H1 (cell line): ENCODE results near the gene MRPL22. TPM values are rescaled to one million over a fixed set of nuclear protein-coding genes. Genes with fewer than 3 reads are reported as not detected.
A peak's percentile ranks its signal among the peaks of the same experiment; 100 is the strongest.

ENCODE experiments used
- CHD7 ChIP-seq: fragments of 300-600 bp; sonication (generic); IDR thresholded peaks from 2 replicates; pipeline ENCODE4 v1.7.1; 2012; ENCODE audit warnings: low read length, moderate library complexity, mild to moderate bottlenecking, inconsistent platforms; ENCODE audit not compliant: insufficient replicate concordance
- CTCF ChIP-seq, 3 experiments: IDR thresholded peaks; 1 replicate in 2 of 3; 2 replicates in 1 of 3; pipeline versions ENCODE4 v1.5.1 to v1.6.1; 2011; ENCODE audit warnings: low read length in 3 of 3, mild to moderate bottlenecking in 3 of 3, inconsistent platforms in 2 of 3, low read depth in 1 of 3, moderate library complexity in 1 of 3; ENCODE audit not compliant: insufficient read depth in 1 of 3; ENCODE audit errors: control extremely low read depth in 1 of 3
- RAD21 ChIP-seq, 2 experiments: IDR thresholded peaks in 1 of 2; conservative IDR thresholded peaks in 1 of 2; 2 replicates each; pipeline ENCODE4 v1.6.1; 2011; ENCODE audit warnings: low read depth in 2 of 2, low read length in 2 of 2, improper control_type of control experiment in 1 of 2, inconsistent platforms in 1 of 2, mild to moderate bottlenecking in 1 of 2, moderate library complexity in 1 of 2
- SP4 ChIP-seq: IDR thresholded peaks from 2 replicates; pipeline ENCODE4 v1.6.1; 2012; ENCODE audit warnings: low read length, inconsistent platforms
- polyA plus RNA-seq, 7 experiments: library from polyadenylated mRNA; depleted of rRNA in 3 of 7; stranded (reverse) in 5 of 7; unstranded in 2 of 7; fragments of >200 nt in 5 of 7; fragments of 200-250 nt in 2 of 7; gene quantifications; 1 replicate in 5 of 7; 2 replicates in 1 of 7; 4 replicates in 1 of 7; pipeline versions ENCODE4 v1.2.1 to v1.2.3, GENCODE V29; 2011 to 2013; ENCODE audit warnings: missing spikeins in 2 of 7, mixed read lengths in 2 of 7
- total RNA-seq: library from RNA; stranded (reverse); fragmentation: NEBNext Ultra II Directional; extraction: Animal tissue kit (Norgen Biotek cat#: 25700); gene quantifications from 2 replicates; pipeline ENCODE4 v1.2.1, GENCODE V29; 2021

MRPL22 gene
- total and polyA plus RNA-seq, 2 of the 8 experiments (the other 6 are each of a cell fraction or from before 2014, with no cell fraction given): 46.8 to 65.6 TPM

GRCh38 chr5:154945695-154946301 lies 4.9 kb downstream of the MRPL22 start (continued):
- peak; percentile 32 for TF ChIP-seq CHD7
- TF ChIP-seq SP4: no peak
- peak in 2 of 3 experiments; percentile 22 to 38; a peak in 2 of 4 replicates for TF ChIP-seq CTCF (IDR thresholded peaks at IDR 0.05; ENCODE audit: control extremely low read depth in 1 of 3, insufficient read depth in 1 of 3, low read depth in 1 of 3, low read length in 3 of 3)
- peak in 1 of 2 experiments; percentile 18; a peak in 2 of 4 replicates for TF ChIP-seq RAD21 (IDR thresholded peaks at IDR 0.05 in 1 of 2, conservative IDR thresholded peaks at IDR 0.05 in 1 of 2; ENCODE audit: low read depth in 2 of 2, low read length in 2 of 2)
